Tibial nerve (tissue), 4 donors: Measurements from ENCODE around the gene CALM1. TPM values are rescaled to one million over a fixed set of nuclear protein-coding genes. Genes with fewer than 3 reads are reported as not detected.
A peak's percentile ranks its signal among the peaks of the same experiment; 100 is the strongest.

Source experiments
- DNase-seq, 2 donors: peaks; one replicate each; pipeline ENCODE4 v3.0.0-alpha.2; 2019; ENCODE audit warnings: low spot score in 2 of 2
- H3K27ac ChIP-seq, 4 donors: fragments of 200-600 bp; sonication (generic) in 3 of 4; one replicate each; pipeline ENCODE4 v1.5.1; 2017 to 2019; ENCODE audit warnings: mild to moderate bottlenecking in 1 of 4
- H3K27me3 ChIP-seq, 2 donors: fragments of 200-600 bp; sonication (generic) in 1 of 2; one replicate each; pipeline versions ENCODE4 v1.5.1 to v1.6.0; 2017 to 2019
- H3K36me3 ChIP-seq, 3 donors: fragments of 200-600 bp; sonication (generic); one replicate each; pipeline ENCODE4 v1.5.1; 2018 to 2019
- H3K4me1 ChIP-seq, 4 donors: fragments of 200-600 bp; sonication (generic) in 3 of 4; one replicate each; pipeline ENCODE4 v1.5.1; 2017 to 2019
- H3K4me3 ChIP-seq, 4 donors: fragments of 200-600 bp; sonication (generic) in 3 of 4; one replicate each; pipeline ENCODE4 v1.5.1; 2017 to 2019; ENCODE audit warnings: mild to moderate bottlenecking in 1 of 4, moderate library complexity in 1 of 4
- H3K9me3 ChIP-seq, 4 donors: fragments of 200-600 bp; sonication (generic) in 3 of 4; one replicate each; pipeline ENCODE4 v1.5.1; 2017 to 2019
- CTCF ChIP-seq, 5 experiments: fragments of 200-600 bp in 3 of 5; fragments of 450-650 bp in 2 of 5; sonication (generic) in 3 of 5; IDR thresholded peaks; one replicate each; pipeline ENCODE4 v1.5.1; 2016 to 2019; ENCODE audit warnings: antibody characterized with exemption in 5 of 5, mild to moderate bottlenecking in 3 of 5, moderate library complexity in 2 of 5
- EP300 ChIP-seq, 2 donors: sonication (generic); formaldehyde crosslinking; IDR thresholded peaks; one replicate each; pipeline ENCODE4 v1.6.1; 2017; ENCODE audit warnings: antibody characterized with exemption in 2 of 2, mild to moderate bottlenecking in 1 of 2
- POLR2A ChIP-seq, 2 donors: fragments of 450-650 bp; IDR thresholded peaks; one replicate each; pipeline ENCODE4 v1.6.1; 2017; ENCODE audit warnings: antibody characterized with exemption in 2 of 2, mild to moderate bottlenecking in 2 of 2, moderate library complexity in 2 of 2
- WGBS, 2 donors: methylation state at CpG; one replicate each; pipeline ENCODE4 v1.1.5; 2018; 5-methylcytosine and 5-hydroxymethylcytosine counted together
- total RNA-seq, 4 donors: library from RNA; depleted of rRNA; stranded (reverse); fragments of >200 nt; gene quantifications; one replicate each; pipeline ENCODE4 v1.1.0, GENCODE V29; 2016

The CALM1 gene
- total RNA-seq, 4 donors from 2014 or later, result 117 to 209 (median 165) TPM

DNA sequence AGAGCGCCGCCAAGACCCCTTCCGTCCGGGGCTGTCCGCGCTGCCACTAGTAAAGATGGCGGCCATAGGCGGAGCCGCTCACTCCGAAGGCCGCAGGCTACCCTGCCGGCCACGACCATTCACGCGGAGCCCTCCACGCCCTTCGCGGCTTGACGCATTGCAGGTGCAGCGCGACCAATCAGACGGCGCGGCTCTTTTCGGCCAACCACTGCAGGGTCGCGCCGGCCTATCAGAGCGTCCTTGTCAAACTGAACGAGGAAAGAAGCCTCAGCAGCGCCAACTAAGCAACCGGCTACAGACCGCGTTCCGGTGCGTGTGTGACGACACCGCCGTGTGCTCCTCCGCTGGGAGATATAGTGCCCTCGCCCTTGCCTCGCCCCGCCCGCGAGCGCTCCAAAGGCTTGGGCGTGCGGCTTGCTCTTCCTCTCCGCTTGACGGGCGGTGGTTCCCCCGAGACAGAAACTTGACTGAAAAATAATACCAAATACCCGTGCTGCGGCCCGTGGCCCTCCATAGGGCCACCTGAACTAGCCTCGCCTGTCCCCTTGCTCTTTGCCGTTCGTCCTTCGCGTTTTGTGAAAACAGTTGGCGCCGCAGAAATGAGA, 13.6 kb upstream of the CALM1 start:
- H3K9me3 ChIP-seq, result no peaks in the 10 kb centered on the region
- TF ChIP-seq CTCF (IDR thresholded peaks at IDR 0.05), result peak in 3 of 5 experiments; percentile 4 to 73 (median 69)
- peak; percentile 71 to 100 for TF ChIP-seq EP300 (IDR thresholded peaks at IDR 0.05)
- TF ChIP-seq POLR2A (IDR thresholded peaks at IDR 0.05), result peak; percentile 95
- 0% methylated on average over 39 to 59 of the region's 62 CpGs for WGBS, 2 donors
- H3K4me1 ChIP-seq, result peaks cover 0 to 35% (median 11%) of the 10 kb centered on the region in 4 donors
- peak; percentile 99 for DNase-seq
- H3K36me3 ChIP-seq, result no peaks in the 10 kb centered on the region
- peak overlapping the region; percentile 97 to 100 (median 98) for H3K27ac ChIP-seq
- H3K27me3 ChIP-seq, result no peaks in the 10 kb centered on the region
- peak overlapping the region; percentile 64 to 74 (median 66) for H3K4me3 ChIP-seq

- WGBS, 2 donors, result 1 to 3% methylated on average over 21 to 37 of the region's 37 CpGs
- peak overlapping the region; percentile 39 to 74 (median 64) for H3K4me3 ChIP-seq
- H3K36me3 ChIP-seq, result no peaks in the 10 kb centered on the region
- no peak for TF ChIP-seq CTCF (IDR thresholded peaks at IDR 0.05)
- no peak for TF ChIP-seq EP300 (IDR thresholded peaks at IDR 0.05)
- no peak for TF ChIP-seq POLR2A (IDR thresholded peaks at IDR 0.05)
- peak; percentile 23 to 59 for DNase-seq
- H3K4me1 ChIP-seq, result peaks cover 0 to 35% (median 11%) of the 10 kb centered on the region in 4 donors
- H3K9me3 ChIP-seq, result no peaks in the 10 kb centered on the region
- peak overlapping the region; percentile 87 to 100 (median 98) for H3K27ac ChIP-seq
- no peaks in the 10 kb centered on the region for H3K27me3 ChIP-seq
These were observed 12.9 kb upstream of the CALM1 start for GRCh38 chr14:90383731-90384542.

DNA sequence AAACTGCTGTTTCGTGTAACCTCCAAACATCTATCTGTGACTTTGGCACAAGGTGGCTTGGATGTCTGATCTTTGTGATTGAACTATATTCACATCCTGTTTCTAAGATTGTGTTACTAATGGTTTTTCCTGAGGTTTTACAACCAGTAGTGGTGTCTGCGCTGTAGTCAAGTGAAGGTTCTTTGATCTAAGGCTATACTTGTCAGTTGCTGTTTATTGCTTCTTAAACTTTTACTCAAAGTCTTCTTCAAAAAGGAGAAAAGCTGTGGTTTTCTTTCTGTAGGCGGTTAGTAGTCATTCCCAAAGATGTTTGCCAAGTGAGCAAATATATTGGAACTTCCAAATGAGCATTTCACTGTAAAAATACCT, 12.3 kb upstream of the CALM1 start:
- WGBS, 2 donors, result 80% methylated on average over 3 of the region's 3 CpGs
- no peaks in the 10 kb centered on the region for H3K9me3 ChIP-seq
- H3K27me3 ChIP-seq, result no peaks in the 10 kb centered on the region
- peak overlapping the region; percentile 87 to 100 (median 98) for H3K27ac ChIP-seq
- no peak overlapping the region for H3K4me3 ChIP-seq
- H3K4me1 ChIP-seq, result peaks cover 0 to 35% (median 11%) of the 10 kb centered on the region in 4 donors
- no peak for DNase-seq
- no peak for TF ChIP-seq EP300 (IDR thresholded peaks at IDR 0.05)
- H3K36me3 ChIP-seq, result no peaks in the 10 kb centered on the region

DNA sequence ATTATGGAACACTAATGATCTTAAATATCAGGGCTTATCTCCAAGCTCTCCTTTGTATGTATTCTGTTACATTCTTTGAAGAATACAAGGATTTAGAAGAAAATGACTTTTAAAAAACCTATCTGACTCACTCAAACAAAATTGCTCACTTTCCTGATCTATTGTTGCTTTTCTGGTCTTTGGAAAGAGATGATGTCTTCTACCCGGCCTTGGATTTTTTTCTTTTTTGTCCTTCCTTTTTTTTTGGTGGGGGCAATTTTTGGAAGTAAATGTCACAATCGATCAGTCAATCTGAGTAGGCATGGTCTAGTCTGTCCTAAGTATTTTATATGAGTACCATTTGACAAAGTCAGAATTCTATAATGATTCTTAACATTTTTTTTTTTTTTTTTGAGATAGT, 10.5 kb upstream of the CALM1 start:
- WGBS, 2 donors, result 94 to 95% methylated on average over 2 of the region's 2 CpGs
- no peak for TF ChIP-seq EP300 (IDR thresholded peaks at IDR 0.05)
- no peak for TF ChIP-seq CTCF (IDR thresholded peaks at IDR 0.05)
- TF ChIP-seq POLR2A (IDR thresholded peaks at IDR 0.05), result no peak
- H3K36me3 ChIP-seq, result no peaks in the 10 kb centered on the region
- H3K4me1 ChIP-seq, result peaks cover 0 to 25% (median 11%) of the 10 kb centered on the region in 4 donors
- no peak overlapping the region for H3K27ac ChIP-seq
- no peaks in the 10 kb centered on the region for H3K9me3 ChIP-seq
- no peak for DNase-seq
- H3K4me3 ChIP-seq, result no peak overlapping the region
- H3K27me3 ChIP-seq, result no peaks in the 10 kb centered on the region

DNA sequence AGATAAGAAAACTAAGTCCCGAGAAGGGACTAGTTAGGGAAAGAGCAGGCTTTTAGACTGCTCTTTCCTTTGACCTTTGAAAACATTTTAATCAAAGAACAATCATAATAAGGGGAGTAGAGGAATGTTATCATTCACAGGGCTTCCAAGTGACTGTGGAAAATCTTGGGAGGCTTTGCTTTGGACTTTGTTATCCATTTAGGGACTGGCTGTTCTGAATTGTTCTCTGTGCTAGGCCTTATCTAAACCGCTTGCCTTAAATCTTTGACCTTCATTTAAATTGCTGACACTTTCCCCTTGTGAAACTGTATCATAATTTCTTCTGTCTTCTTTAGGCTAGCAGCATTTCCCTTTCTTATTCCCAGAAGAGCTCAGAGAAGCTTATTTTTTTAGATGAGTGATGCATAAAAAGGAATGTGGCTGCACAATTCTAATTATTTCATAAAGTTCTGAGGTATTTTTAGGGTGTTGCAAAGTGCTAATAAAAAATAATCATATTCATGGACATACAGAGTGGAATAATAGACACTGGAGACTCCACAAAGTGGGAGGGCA, 9.5 kb upstream of the CALM1 start:
- DNase-seq, result no peak
- 55 to 74% methylated on average over 2 of the region's 2 CpGs for WGBS, 2 donors
- Histone ChIP-seq H3K27ac (no peak overlapping the region), H3K9me3 (no peaks in the 10 kb centered on the region), H3K4me3 (no peak overlapping the region), H3K36me3 (no peaks in the 10 kb centered on the region), H3K27me3 (no peaks in the 10 kb centered on the region), H3K4me1 (peaks cover 0 to 16% (median 11%) of the 10 kb centered on the region in 4 donors)
- TF ChIP-seq EP300 (IDR thresholded peaks at IDR 0.05) (no peak), CTCF (IDR thresholded peaks at IDR 0.05) (no peak), POLR2A (IDR thresholded peaks at IDR 0.05) (no peak)
